ENCODE measurements around the gene CSE1L.
"Not testable (repeated sequence)": the region's sequence is repeated elsewhere in the genome, so short reads cannot be mapped to it uniquely, and the experiment has no call there.

The CSE1L gene

GRCh38 chr20:49063279-49063678, 17.2 kb downstream of the CSE1L start:
- no peak for DNase-seq (ENCODE audit: low read depth)

GRCh38 chr20:49074521-49074920, 28.4 kb downstream of the CSE1L start:
- no peak for DNase-seq (ENCODE audit: low read depth)

GRCh38 chr20:49078310-49078709, 32.2 kb downstream of the CSE1L start:
- no peak for DNase-seq (ENCODE audit: low read depth)

GRCh38 chr20:49082295-49082694, 36.2 kb downstream of the CSE1L start:
- DNase-seq (ENCODE audit: low read depth), result not testable (repeated sequence)

- no peak for DNase-seq (ENCODE audit: low read depth)
Observed at GRCh38 chr20:49091104-49091503, 45.0 kb downstream of the CSE1L start.

- DNase-seq (ENCODE audit: low read depth), result no peak
Observed at GRCh38 chr20:49091762-49092161, 45.6 kb downstream of the CSE1L start.

- no peak for DNase-seq (ENCODE audit: low read depth)
Observed at GRCh38 chr20:49096203-49096730, 50.2 kb downstream of the CSE1L start.

- DNase-seq (ENCODE audit: low read depth), result no peak
Observed at GRCh38 chr20:49097159-49097558, 51.0 kb downstream of the CSE1L start.

GRCh38 chr20:49098136-49098535, 52.0 kb downstream of the CSE1L start:
- DNase-seq (ENCODE audit: low read depth), result no peak

- no peak for DNase-seq (ENCODE audit: low read depth)
Observed at GRCh38 chr20:49099011-49099410, 52.9 kb downstream of the CSE1L start.

GRCh38 chr20:49100292-49100691, 54.2 kb downstream of the CSE1L start:
- DNase-seq (ENCODE audit: low read depth), result not testable (repeated sequence)

- no peak for DNase-seq (ENCODE audit: low read depth)
Observed at GRCh38 chr20:49100972-49101371, 54.9 kb downstream of the CSE1L start.

- DNase-seq (ENCODE audit: low read depth), result no peak
Observed at GRCh38 chr20:49103019-49103418, 56.9 kb downstream of the CSE1L start.

- no peak for DNase-seq (ENCODE audit: low read depth)
Observed at GRCh38 chr20:49103647-49104364, 57.7 kb downstream of the CSE1L start.

GRCh38 chr20:49104365-49104648, 58.2 kb downstream of the CSE1L start:
- no peak for DNase-seq (ENCODE audit: low read depth)

GRCh38 chr20:49104979-49105547, 59.0 kb downstream of the CSE1L start:
- not testable (repeated sequence) for DNase-seq (ENCODE audit: low read depth)

GRCh38 chr20:49106328-49106727, 60.2 kb downstream of the CSE1L start:
- no peak for DNase-seq (ENCODE audit: low read depth)

GRCh38 chr20:49110767-49111694, 64.9 kb downstream of the CSE1L start:
- no peak for DNase-seq (ENCODE audit: low read depth)

- no peak for DNase-seq (ENCODE audit: low read depth)
Observed at GRCh38 chr20:49112596-49113274, 66.6 kb downstream of the CSE1L start.

GRCh38 chr20:49115564-49115963, 69.5 kb downstream of the CSE1L start:
- no peak for DNase-seq (ENCODE audit: low read depth)

- DNase-seq (ENCODE audit: low read depth), result no peak
Observed at GRCh38 chr20:49118307-49118706, 72.2 kb downstream of the CSE1L start.

GRCh38 chr20:49119988-49120387, 73.9 kb downstream of the CSE1L start:
- no peak for DNase-seq (ENCODE audit: low read depth)
